HG03175 (cell line): ENCODE data around the gene MRPL12.
A peak's percentile ranks its signal among the peaks of the same experiment; 100 is the strongest.

Experiments
- ATAC-seq: cut with Tn5 transposase; IDR thresholded peaks from one replicate; pipeline ENCODE4 v1.9.1; 2021; ENCODE audit warnings: mild to moderate bottlenecking, moderate library complexity; ENCODE audit not compliant: unreplicated experiment

The MRPL12 gene

DNA sequence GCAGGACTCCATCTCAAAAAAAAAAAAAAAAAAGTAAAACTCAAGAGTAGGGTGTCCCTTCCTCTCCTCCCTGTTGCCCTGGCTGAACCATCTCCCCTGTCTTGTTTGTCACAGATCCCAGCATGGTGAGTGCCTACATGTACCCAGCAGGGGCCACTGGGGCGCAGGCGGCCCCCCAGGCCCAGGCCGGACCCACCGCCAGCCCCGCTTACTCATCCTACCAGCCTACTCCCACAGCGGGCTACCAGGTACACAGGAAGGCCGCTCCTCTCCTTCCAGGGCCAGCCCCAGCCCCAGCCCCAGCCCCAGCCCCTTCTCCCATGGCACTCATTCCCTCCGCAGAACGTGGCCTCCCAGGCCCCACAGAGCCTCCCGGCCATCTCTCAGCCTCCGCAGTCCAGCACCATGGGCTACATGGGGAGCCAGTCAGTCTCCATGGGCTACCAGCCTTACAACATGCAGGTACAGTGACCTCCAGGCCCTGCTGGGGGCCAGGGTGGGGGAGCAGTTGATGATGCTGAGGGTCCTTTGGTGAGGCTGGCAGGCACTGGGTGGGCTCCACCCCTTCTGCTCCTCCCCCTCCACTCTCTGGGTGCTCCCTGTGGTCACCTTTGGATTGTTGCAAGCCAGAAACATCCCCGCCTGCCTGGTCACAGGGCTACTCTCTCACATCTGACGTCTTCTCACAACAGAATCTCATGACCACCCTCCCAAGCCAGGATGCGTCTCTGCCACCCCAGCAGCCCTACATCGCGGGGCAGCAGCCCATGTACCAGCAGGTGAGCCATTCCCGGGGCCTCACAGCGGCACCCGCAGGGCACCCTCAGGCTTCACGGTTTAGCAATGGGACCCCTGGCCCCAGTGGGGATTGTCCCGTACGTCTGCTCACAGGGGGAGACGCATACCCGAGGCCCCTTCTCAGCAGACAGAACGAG is 2.5 kb upstream of the MRPL12 start:
- ATAC-seq = no peak

DNA sequence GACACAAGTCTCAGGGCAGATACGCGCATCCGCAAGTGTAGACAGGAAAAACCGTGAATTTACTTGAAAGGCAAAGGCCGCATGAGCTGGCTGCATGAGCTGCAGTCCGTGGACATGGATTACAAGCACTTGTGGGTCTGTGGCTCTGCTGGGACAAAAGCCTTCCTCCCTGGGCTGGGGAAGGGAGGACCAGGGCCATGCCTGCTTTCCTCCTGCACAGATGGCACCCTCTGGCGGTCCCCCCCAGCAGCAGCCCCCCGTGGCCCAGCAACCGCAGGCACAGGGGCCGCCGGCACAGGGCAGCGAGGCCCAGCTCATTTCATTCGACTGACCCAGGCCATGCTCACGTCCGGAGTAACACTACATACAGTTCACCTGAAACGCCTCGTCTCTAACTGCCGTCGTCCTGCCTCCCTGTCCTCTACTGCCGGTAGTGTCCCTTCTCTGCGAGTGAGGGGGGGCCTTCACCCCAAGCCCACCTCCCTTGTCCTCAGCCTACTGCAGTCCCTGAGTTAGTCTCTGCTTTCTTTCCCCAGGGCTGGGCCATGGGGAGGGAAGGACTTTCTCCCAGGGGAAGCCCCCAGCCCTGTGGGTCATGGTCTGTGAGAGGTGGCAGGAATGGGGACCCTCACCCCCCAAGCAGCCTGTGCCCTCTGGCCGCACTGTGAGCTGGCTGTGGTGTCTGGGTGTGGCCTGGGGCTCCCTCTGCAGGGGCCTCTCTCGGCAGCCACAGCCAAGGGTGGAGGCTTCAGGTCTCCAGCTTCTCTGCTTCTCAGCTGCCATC is 1.7 kb upstream of the MRPL12 start:
- no peak for ATAC-seq

DNA sequence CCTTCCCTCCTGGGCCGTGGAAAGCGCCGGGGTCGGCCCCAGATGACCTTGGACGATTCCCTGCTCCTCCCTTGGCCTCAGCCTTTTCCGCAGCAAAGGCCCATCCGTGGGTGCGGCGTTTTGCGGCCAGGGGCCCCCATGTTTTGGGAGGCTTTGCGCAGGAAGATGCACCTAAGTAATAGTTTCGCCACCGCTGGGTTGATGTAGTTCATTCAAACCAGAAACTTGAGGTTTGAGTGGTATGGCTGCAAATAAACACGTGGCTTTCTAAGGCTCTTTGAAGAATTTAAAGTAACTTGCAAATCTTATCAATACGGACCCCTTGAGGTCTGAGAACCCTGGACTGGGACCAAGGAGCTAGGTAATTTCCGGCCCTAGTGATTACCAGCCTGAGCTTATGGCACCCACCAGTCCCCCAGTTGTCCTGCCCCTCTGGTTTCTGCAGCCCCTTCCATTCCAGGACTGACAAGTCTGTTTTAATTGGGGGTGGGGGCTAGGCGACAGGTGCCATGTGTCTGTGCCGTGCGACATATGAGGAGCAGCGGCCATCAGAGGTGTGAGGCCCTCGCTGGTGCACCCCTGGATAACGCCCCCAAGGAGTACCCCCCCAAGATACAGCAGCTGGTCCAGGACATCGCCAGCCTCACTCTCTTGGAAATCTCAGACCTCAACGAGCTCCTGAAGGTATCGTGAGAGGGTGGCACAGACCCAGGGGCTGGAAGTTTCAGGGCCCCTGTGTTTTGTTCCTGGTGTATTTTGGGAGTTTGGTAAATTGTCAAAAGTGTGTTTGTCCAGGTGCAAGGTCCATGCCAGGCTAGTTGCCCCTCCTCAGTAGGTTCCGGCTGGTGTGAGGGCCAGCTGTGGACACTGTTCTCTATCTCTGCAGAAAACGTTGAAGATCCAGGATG is 834 bp downstream of the MRPL12 start:
- ATAC-seq = no peak

DNA sequence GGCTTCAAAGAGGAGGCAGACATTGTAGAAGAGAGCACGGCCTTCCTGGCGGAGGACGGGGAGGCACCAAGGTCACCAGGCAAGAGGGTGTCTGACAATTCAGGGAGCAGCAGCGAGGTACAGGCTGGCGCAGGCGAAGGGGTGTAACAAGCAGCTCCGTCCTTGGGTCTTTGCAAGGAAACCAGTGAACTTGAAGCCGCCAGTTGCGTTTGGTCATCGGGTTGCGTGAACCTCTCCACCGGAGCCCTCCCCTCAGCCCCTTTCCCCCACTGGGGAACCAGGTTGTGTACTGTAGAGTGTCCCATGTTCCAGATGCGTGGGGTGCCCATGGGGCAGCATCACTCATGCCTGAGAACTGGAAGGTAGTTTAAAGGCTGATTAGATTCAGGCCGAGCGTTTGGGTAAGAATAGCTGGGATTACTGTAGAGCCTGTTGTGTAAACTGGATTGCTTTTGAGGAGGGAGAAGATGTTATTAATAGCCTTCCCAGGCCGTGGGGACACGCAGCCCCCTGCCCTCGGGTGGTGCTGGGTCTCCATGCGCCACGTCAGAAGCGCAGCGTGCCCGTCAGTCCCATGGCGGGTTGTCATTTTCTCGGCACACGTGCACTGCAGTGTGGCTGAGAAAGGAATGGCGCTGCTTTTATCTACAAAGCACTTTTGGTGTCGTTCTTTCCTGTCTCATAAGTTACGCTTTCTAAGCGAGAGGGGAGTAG is 2.5 kb downstream of the MRPL12 start:
- no peak for ATAC-seq

DNA sequence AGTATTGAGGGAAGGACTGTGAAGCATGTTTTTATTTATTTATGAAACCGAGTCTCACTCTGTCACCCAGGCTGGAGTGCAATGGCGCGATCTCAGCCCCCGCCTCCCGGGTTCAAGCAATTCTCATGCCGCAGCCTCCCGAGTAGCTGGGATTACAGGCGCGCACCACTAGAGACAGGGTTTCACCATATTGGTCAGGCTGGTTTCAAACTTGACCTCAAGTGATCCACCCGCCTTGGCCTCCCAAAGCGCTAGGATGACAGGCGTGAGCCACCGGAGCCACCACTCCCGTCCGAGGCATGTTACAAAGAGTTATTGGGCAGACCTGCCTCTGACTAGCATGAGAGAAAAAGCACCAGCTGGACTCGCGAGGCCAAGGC is 3.1 kb downstream of the MRPL12 start:
- ATAC-seq = no peak

DNA sequence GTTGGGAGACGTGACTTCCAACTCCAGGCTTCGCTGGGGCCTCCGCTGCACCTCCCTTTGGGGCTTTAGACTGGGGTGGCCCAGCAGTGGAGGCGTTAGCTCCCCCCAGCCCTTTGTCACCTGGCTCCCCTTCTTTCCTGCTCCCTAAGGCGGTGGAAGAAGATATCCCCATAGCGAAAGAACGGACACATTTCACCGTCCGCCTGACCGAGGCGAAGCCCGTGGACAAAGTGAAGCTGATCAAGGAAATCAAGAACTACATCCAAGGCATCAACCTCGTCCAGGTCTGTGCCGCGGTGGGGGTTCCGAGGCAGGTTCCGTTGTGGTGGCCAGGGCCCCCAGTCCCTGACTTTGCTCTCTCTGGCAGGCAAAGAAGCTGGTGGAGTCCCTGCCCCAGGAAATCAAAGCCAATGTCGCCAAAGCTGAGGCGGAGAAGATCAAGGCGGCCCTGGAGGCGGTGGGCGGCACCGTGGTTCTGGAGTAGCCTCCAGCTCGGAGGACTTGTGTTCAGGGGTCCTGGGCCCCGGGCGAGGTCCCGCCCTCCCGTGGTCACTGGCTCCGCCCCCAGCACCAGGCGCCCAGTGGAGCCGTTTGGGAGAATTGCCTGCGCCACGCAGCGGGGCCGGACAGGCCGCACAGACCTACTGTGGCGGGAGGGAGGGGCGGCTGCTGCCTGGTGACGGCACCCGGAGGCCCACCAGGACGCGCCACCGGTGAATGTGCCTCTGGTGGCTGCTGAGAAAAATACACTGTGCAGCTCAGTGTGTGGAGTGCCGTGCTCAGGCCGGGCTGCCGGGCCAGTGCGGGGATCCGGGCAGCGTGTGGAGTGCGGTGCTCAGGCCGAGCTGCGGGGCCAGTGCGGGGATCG is 3.8 kb downstream of the MRPL12 start:
- ATAC-seq = no peak

DNA sequence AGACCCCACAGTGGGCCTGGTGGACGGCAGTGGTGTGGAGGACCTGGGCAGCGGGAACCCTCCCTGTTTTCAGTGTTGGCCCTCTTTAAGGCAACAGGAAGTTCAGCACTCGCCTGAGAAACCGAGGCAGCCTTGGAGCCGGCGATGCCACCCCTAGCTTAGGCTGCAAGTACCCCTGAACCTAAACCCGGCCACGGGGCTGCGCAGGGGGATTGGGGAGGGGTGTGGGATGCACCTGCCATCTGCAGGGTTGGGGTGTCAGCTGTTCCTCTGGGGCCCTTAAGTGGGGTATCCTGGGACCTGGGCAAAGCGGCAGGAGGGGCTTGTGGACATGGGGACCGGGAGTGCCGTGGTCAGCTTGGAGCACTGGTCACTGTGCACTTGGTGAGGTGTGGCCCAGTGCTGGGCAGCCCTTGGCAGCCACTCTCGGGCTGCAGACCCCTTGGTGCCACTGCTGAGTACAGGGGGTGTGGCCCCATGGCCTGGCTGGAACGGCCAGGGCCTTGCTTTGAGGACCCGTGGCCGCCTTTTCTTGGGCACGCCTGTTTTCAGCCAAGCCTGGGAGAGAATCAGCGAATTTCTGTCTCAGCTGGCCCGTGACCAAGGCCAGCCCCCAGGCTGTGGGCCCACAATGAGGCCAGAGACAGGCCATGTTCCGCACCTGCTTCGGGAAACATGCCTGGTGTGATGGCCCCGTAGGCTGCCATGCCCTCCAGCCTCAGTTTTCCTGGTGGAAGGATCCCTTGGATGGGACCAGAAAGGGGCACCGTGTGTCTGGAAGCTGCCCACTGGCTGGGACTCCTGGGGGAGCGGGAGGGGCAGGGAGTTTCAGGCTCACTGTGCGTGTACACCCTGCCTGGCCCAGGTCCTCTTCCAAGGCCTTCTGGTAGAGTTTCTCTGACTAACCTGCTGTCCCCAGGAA is 4.8 kb downstream of the MRPL12 start:
- ATAC-seq = no peak

DNA sequence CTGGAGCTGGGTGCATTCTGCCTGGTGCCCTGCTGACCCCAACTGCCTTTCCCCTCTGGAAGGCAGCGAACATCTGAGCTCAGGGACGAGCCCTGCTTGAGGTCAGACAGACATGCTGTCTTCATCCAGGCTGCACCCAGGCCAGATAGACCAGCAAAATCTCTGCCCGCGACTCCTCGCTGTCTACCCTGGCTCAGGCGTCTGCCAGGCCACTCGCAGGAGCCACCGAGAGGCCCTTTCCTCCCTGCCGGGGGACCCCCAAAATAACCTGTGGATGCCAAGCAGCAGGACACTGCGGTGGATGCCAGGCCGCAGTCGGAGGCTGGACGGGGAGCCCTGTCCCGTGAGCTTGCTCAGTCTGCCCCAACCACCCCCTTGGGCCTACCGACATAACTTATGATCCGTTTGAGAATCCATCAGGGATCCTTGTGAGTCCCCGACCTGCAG is 5.6 kb downstream of the MRPL12 start:
- no peak for ATAC-seq

DNA sequence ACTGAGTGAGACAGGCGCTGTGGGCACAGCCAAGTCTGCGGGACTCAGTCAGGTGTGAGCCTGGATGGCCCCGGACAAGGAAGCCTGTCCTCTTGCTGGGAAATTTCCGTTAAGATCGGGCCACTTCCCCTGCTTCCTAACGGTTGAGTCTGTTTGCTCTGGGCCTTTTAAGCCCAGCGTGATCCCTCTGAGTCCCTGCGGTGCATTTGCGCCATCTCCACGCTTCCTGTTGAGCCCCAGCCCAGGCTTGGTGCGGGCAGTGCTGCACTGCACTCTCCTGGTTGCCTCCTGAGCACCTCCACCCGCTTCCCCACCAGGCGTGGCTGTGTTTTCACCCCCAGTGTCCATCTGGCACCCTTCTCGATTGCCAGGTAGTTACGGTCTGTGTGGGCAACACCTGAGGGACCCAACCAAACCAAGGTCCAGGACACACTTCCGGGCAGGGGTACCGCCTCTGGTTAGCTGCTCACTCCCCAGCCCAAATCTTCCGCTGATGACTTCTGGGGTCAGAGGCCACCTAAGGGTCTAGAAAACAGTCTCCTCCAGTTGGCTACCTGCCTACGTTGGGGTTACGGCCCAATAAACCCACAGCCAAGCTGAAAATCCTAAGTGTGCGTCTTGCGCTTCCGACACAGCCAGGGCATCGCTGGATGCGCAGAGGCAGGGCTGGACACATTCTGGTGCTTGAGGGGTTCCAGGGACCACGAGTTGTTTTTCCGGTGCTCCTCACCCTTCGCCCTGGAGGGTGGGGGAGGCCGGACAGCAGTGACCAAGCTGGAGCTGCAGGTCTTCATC is 7.5 kb downstream of the MRPL12 start:
- ATAC-seq = no peak

DNA sequence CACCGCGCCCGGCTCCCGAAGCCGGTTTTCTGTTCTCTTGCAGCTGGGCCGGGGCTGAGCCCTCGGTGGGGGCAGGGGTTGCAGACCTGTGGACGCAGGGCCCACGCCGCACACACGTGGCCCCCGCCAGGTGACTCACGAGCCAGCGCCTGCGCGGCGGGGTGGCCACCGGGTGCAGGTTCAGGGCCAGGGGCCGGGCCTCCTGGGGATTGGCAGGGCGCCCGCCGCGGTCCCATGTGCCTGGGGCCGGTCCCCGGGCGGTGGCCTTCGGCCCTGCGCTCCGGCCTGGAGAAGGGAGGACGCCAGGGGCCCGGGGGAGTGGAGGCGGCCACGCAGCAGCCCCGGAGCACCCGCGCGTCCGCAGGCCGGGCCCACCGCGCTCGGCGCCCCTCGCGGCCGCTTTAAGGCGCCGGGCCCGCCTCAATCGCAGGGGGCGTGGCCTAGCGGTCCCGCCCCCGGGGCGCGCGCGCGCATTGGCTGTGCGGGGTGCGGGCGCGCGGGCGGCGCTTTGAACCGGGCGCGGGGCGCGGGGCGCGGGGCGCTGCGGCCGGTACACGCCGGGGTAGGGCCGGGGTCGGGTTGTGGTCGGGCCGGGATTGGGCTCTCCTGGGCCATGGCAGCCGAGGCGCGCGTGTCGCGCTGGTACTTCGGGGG is 8.8 kb downstream of the MRPL12 start, which contains the start of gene SLC25A10:
SLC25A10 (plus strand) TSS at position 471 of the 654 bp plus-strand sequence; CDS start at position 614, 143 bp downstream.
- peak; percentile 69 for ATAC-seq

DNA sequence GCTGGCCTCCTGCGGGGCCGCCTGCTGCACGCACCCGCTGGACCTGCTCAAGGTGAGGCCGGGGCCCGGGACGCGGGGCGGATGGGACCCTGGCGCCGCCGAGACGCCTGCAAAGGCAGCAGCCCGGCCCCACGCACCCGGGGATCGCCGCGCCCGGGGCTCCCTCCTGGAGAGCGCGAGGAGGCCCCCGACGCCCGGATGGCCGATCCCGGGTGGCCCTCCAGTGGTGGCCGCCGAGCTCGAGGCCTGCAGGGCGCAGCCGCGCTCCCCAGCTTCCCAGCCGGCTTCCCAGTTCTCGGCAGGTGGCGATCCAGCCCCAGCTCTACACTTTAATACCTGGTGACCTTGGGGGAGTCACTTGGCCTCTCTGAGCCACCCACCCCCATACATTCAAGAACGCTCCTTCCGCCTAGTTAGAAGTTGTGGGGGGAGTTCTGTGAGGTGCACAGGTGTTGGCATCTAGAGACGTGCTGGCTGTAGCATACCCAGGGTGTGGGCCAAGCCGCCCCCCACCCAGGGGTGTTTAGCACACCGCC is 9.4 kb downstream of the MRPL12 start:
- ATAC-seq = peak; percentile 7

DNA sequence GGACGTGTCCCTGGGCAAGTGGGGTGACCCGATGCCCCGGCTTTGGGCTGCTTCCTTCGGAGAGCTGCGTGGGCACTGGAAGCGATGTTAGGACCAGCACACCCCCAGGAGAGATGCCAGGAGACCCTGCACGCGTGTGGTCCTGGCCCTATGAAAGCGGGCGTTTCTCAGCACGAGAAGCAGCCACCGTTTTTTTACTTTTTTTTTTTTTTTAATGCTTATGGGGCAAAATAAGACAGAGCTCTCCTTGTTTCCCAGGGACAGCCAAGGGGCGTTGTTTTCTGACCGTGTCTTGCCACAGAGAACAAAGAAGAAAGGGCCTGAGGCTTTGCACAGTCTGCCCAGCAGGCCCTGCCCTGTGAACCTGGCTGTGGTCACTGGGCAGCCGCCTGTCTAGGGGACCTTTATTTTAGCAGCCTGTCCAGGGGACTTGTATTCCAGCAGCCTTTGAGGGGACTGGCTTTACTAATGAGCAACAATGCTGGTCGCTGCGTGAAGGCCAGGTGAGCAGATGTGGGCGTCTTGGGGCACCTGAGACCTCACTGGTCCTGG is 9.9 kb downstream of the MRPL12 start:
- ATAC-seq = no peak

DNA sequence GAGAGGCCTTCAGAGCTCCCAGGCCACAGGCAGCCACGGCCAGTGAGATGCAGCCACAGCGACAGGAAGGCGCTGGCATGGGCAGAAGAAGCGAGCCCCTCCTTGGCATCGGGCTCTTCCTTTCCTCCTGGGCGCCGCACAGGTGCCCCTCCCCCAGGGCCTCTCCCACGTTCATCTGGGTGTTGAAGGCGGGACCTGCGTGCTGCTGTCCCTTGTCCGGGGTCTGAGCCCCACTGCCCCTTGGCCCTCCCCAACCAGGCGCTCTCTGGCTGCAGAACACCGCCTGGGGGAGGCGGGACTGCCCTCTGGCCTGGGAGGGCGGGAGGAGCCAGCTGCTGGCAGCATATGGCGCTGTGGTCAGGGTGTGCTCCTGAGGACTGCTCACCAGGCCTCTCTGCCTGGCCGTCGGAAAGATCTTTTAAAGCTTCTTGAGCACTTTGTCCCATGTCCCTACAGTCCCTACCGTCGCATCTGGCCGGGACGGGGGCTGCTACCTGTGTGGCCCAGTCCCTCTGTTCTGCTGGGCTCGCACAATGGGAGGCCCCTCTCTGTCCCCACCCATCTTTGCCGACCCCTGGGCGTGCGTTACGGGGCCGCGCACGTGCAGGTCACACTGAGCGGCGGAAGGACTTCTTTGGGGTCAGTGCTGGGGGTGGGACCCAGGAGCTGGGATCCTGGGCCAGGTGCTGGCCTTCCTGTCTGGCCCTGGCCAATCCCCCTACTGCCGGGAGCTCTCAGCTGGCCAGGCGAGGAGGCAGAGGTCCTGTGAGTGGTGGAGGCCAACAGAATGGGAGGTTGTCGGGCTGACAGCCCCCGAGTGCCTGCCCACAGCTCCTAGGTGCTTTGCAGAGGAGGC is 10.6 kb downstream of the MRPL12 start:
- ATAC-seq = no peak

DNA sequence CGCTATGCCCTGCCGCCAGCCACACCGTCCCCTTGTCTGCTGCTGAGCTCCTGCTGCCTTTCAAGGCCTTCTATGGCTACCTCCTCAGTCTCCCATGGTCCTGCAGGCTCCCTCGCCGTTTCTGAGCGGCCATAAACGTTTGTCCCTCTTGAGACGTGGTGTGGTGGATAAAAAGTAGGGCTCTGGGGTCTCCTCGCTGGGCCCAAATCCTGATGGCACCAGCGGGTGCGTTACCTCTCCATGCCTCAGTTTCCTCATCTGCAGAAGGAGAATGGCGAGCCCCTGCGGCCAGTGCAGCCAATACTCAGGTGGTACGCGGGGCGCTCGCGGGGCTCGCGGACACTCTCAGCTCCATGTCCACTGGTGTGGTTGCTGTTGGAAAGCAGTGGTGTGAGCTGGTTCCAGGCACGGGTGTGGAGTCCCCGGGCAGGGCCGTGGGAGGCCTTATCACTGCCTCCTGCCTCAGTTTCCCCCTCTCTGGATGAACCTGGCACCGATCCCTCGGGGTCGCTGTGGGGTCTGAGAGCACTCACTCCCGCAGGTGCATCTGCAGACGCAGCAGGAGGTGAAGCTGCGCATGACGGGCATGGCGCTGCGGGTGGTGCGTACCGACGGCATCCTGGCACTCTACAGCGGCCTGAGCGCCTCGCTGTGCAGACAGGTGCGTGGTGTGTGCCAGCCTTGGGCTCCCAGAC is 11.4 kb downstream of the MRPL12 start:
- ATAC-seq = no peak
